Activated CD8-positive, alpha-beta memory T cell treated with anti-CD3 and anti-CD28 coated beads, Interleukin-2, amount 10 ng/mL, durations not matched to agents 7 days and 5 days (primary cell): Measurements from ENCODE around the gene CHRM5. TPM values are rescaled to one million over a fixed set of nuclear protein-coding genes. Genes with fewer than 3 reads are reported as not detected.

Source experiments
- ATAC-seq: fragments of 150-1000 bp; cut with Tn5 transposase; one replicate; pipeline ENCODE4 v1.10.0; 2021; ENCODE audit warnings: moderate library complexity
- CTCF ChIA-PET: fragments of 350-600 bp; sonication (Branson Sonifier 250); formaldehyde crosslinking; loops from one replicate; lab custom pipeline; 2021; ENCODE audit warnings: antibody characterized with exemption; lab: Charles Lee
- DNase-seq: peaks from one replicate; pipeline ENCODE4 v3.0.0-alpha.2; 2020
- H3K27ac Mint-ChIP-seq: one replicate; pipeline ENCODE4 v1.8.0; 2021; ENCODE audit warnings: mild to moderate bottlenecking, mixed read lengths
- H3K27me3 Mint-ChIP-seq: one replicate; pipeline ENCODE4 v1.8.0; 2021; ENCODE audit warnings: mixed read lengths
- H3K36me3 Mint-ChIP-seq: one replicate; pipeline ENCODE4 v1.8.0; 2021; ENCODE audit warnings: mild to moderate bottlenecking, mixed read lengths
- H3K4me1 Mint-ChIP-seq: one replicate; pipeline ENCODE4 v1.8.0; 2021; ENCODE audit warnings: mixed read lengths
- H3K4me3 Mint-ChIP-seq: one replicate; pipeline ENCODE4 v1.8.0; 2021; ENCODE audit warnings: mild to moderate bottlenecking, moderate library complexity, mixed read lengths
- H3K9me3 Mint-ChIP-seq: one replicate; pipeline ENCODE4 v1.8.0; 2022; ENCODE audit warnings: low read depth, mixed read lengths
- total RNA-seq, 2 experiments: library from RNA; stranded (reverse); gene quantifications; one replicate each; pipeline ENCODE4 v1.2.3, GENCODE V29; 2021

Gene CHRM5
- total RNA-seq, 2 experiments from 2014 or later: not detected

DNA sequence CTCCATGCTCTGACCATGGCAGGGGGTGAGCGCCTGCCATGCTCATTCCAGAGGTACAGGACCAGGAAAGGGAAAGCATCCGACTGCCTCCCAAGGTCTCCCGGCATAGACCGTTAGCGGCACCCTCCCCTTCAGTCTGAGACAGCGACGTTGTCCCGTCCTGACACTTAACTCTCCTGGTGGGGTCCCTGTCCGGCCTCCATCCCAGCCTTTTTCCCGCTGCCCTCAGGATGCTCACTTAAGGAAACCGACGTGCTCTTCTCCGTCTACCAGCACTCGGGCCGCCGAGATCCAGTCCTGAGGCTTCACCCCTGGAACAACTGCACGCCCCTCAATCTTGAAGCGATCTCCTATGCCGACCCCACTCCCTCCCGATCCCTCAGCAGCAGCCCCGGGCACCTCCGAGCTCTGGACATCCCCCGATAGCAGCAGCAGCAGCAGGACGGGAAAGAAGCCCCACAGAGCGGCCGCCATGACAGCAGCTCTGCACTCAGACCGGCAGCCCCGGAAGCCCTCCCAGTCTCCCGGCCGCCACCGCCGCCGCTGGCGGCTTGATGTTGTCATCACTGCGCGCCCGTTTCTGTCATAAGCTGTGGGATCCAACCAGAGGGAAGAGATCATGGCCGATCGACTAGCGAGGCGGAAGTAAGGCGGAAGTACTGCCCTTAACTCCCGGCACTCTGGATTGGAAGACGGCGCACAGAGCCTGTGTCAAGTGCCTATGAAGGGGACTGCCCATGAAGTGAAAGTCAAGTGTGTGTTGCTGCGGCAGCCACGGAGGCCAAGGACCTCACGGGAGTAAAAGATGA lies 133.3 kb downstream of the CHRM5 start, which contains the start of the genes EMC7 and PGBD4:
Gene EMC7, minus strand, starts transcription at position 497 of the 809 bp plus-strand sequence. Its CDS starts 23 bp downstream, at position 474.
Gene PGBD4, plus strand, starts transcription at position 718 of the 809 bp plus-strand sequence. CDS start 449 bp downstream, outside the sequence.
- ATAC-seq: peak; percentile 99
- H3K9me3 Mint-ChIP-seq: peaks cover 5% of the 10 kb centered on the region

DNA sequence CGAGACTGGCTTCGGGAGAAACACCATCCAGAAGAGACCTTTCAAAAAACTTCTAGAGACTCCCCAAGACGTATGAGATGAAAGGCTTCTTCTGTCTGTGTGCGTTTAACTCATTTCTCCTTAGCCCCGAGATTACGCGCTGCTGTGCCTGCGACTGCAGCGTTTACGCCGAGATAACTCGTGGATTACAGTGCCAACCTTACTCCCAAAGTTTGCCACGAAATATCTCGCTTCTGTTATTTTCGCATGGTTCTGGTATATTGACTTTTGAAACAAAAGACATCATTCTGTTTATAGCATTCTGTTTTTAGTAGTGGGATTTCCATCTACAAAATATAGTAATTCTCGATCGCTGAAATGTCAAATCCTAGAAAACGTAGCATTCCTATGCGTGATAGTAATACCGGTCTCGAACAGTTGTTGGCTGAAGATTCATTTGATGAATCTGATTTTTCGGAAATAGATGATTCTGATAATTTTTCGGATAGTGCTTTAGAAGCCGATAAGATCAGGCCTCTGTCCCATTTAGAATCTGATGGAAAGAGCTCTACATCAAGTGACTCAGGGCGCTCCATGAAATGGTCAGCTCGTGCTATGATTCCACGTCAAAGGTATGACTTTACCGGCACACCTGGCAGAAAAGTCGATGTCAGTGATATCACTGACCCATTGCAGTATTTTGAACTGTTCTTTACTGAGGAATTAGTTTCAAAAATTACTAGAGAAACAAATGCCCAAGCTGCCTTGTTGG lies 134.1 kb downstream of the CHRM5 start:
- Mint-ChIP-seq H3K27me3 (no peaks in the 10 kb centered on the region), H3K4me1 (peaks cover 38% of the 10 kb centered on the region), H3K9me3 (peaks cover 5% of the 10 kb centered on the region), H3K27ac (peak overlapping the region; percentile 100), H3K36me3 (peaks cover 26% of the 10 kb centered on the region), H3K4me3 (peak overlapping the region; percentile 100)
- CTCF ChIA-PET: interaction anchor here (0.6 to 2.9 kb wide), 8 partner anchors 8 to 485 kb away, joined by 3 to 12 read pairs (median 4); partner anchors contain the start of gene KATNBL1
- no peak for ATAC-seq
- no peak for DNase-seq

More for the DNA sequence above, 133.3 kb downstream of the CHRM5 start, which contains the start of the genes EMC7 and PGBD4:
- H3K36me3 Mint-ChIP-seq: peaks cover 26% of the 10 kb centered on the region
- peaks cover 39% of the 10 kb centered on the region for H3K4me1 Mint-ChIP-seq
- H3K27ac Mint-ChIP-seq: peak within 1 kb of the TSS; percentile 100
- CTCF ChIA-PET: interaction anchor here (0.7 to 2.9 kb wide), 6 partner anchors 8 to 486 kb away, joined by 3 to 12 read pairs (median 3); partner anchors contain the start of gene KATNBL1
- H3K4me3 Mint-ChIP-seq: peak within 1 kb of the TSS; percentile 100
- peak; percentile 99 for DNase-seq
- no peaks in the 10 kb centered on the region for H3K27me3 Mint-ChIP-seq

DNA sequence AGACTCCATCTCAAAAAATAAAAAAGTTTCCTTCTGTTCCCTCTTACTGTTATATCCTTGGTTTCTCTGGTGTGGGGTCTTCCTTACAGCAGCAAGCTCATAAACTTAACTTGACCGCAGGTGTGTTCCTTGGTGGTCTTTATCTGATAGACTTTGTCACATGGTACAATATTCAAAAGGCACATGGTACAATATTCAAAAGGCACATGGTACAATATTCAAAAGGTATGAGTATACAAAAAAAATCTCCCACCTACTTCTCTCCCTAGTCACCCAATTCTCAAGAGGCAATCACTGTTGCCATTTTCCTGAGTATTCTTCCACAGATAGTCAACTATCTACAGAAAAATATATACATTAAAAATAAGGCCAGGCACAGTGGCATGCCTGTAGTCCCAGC lies 138.1 kb downstream of the CHRM5 start:
- DNase-seq (no peak), ATAC-seq (no peak)
- Mint-ChIP-seq H3K9me3 (peaks cover 5% of the 10 kb centered on the region), H3K27ac (no peak overlapping the region), H3K4me3 (no peak overlapping the region), H3K27me3 (no peaks in the 10 kb centered on the region), H3K36me3 (peaks cover 23% of the 10 kb centered on the region), H3K4me1 (peaks cover 21% of the 10 kb centered on the region)
- CTCF ChIA-PET: interaction anchor here (1.0 kb wide), 1 partner anchor 44 kb away, joined by 3 read pairs; no protein-coding TSS in a partner anchor

GRCh38 chr15:34107315-34107714 lies 139.0 kb downstream of the CHRM5 start:
- Mint-ChIP-seq H3K9me3 (peaks cover 5% of the 10 kb centered on the region), H3K27ac (no peak overlapping the region), H3K36me3 (peaks cover 18% of the 10 kb centered on the region), H3K4me1 (peaks cover 19% of the 10 kb centered on the region), H3K27me3 (no peaks in the 10 kb centered on the region), H3K4me3 (no peak overlapping the region)
- CTCF ChIA-PET: interaction anchor here (1.0 to 3.8 kb wide), 3 partner anchors 45 to 260 kb away, joined by 3 to 28 read pairs (median 7); partner anchors contain the start of genes KATNBL1 and LPCAT4
- no peak for DNase-seq
- no peak for ATAC-seq

- no peaks in the 10 kb centered on the region for H3K9me3 Mint-ChIP-seq
- no peak overlapping the region for H3K27ac Mint-ChIP-seq
- H3K4me3 Mint-ChIP-seq: no peak overlapping the region
- H3K4me1 Mint-ChIP-seq: peaks cover 3% of the 10 kb centered on the region
- CTCF ChIA-PET: interaction anchor here (0.6 to 3.8 kb wide), 16 partner anchors 9 to 478 kb away, joined by 3 to 28 read pairs (median 4); partner anchors contain the start of genes EMC7, KATNBL1, LPCAT4 and PGBD4
- H3K27me3 Mint-ChIP-seq: peaks cover 3% of the 10 kb centered on the region
- DNase-seq (no peak), ATAC-seq (peak; percentile 58)
- peaks cover 3% of the 10 kb centered on the region for H3K36me3 Mint-ChIP-seq
These were observed 141.7 kb downstream of the CHRM5 start for GRCh38 chr15:34109797-34110663.

- H3K27me3 Mint-ChIP-seq: peaks cover 3% of the 10 kb centered on the region
- ATAC-seq (no peak), DNase-seq (no peak)
- no peaks in the 10 kb centered on the region for H3K36me3 Mint-ChIP-seq
- H3K4me1 Mint-ChIP-seq: peaks cover 2% of the 10 kb centered on the region
- H3K27ac Mint-ChIP-seq: no peak overlapping the region
- H3K4me3 Mint-ChIP-seq: no peak overlapping the region
- H3K9me3 Mint-ChIP-seq: no peaks in the 10 kb centered on the region
- CTCF ChIA-PET: interaction anchor here (3.3 kb wide), 1 partner anchor 98 kb away, joined by 19 read pairs; the partner anchor contains the start of gene KATNBL1
These were observed 143.2 kb downstream of the CHRM5 start for GRCh38 chr15:34111488-34111887.

DNA sequence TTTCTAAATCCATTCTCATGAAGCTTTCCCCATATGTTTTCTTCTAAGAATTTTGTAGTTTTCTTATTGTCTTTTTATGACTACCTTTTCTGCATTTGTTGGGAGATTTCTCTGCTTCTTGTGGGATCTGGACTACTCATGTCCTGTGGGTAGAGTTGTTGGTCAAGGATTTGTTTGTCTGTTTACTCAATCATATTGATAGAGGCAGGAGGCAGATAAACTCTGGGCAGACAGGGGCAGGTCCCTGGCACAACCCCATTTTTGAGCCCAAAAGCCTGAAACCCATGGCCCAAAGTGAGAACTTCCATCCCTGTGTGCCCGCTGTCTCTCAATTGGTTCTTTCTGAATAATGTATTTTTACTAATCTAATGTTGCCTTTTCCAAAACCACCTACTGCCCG lies 145.9 kb downstream of the CHRM5 start:
- ATAC-seq (no peak), DNase-seq (no peak)
- Mint-ChIP-seq H3K4me3 (no peak overlapping the region), H3K27ac (no peak overlapping the region), H3K27me3 (peaks cover 8% of the 10 kb centered on the region), H3K36me3 (no peaks in the 10 kb centered on the region), H3K9me3 (no peaks in the 10 kb centered on the region), H3K4me1 (peaks cover 2% of the 10 kb centered on the region)
- CTCF ChIA-PET: interaction anchor here (1.6 to 3.3 kb wide), 2 partner anchors 95 to 97 kb away, joined by 4 to 19 read pairs; partner anchors contain the start of gene KATNBL1

GRCh38 chr15:34114739-34115138 lies 146.4 kb downstream of the CHRM5 start:
- no peaks in the 10 kb centered on the region for H3K36me3 Mint-ChIP-seq

GRCh38 chr15:34116620-34117019 lies 148.3 kb downstream of the CHRM5 start:
- Mint-ChIP-seq H3K27me3 (peaks cover 13% of the 10 kb centered on the region), H3K27ac (no peak overlapping the region), H3K4me3 (no peak overlapping the region), H3K36me3 (no peaks in the 10 kb centered on the region), H3K9me3 (no peaks in the 10 kb centered on the region), H3K4me1 (no peaks in the 10 kb centered on the region)
- DNase-seq: no peak
- CTCF ChIA-PET: interaction anchor here (1.1 kb wide), 1 partner anchor 64 kb away, joined by 3 read pairs; no protein-coding TSS in a partner anchor
- no peak for ATAC-seq

More at GRCh38 chr15:34114739-34115138, 146.4 kb downstream of the CHRM5 start:
- H3K4me1 Mint-ChIP-seq: peaks cover 2% of the 10 kb centered on the region
- H3K27ac Mint-ChIP-seq: no peak overlapping the region
- CTCF ChIA-PET: interaction anchor here (1.6 kb wide), 1 partner anchor 96 kb away, joined by 4 read pairs; no protein-coding TSS in a partner anchor
- ATAC-seq (no peak), DNase-seq (no peak)
- H3K27me3 Mint-ChIP-seq: peaks cover 8% of the 10 kb centered on the region
- no peaks in the 10 kb centered on the region for H3K9me3 Mint-ChIP-seq
- H3K4me3 Mint-ChIP-seq: no peak overlapping the region

Other genes starting within 250 kb of the CHRM5 start
- 10 to 100 TPM in 1 of 2 experiments, 1 to 10 TPM in 1; 8.9 to 11.8 TPM for gene AVEN, start 70.7 kb downstream of the CHRM5 start, total RNA-seq
- 10 to 100 TPM; 66.2 to 76.5 TPM for gene EMC7, start 133.4 kb downstream of the CHRM5 start, total RNA-seq
- 1 to 10 TPM; 3.8 to 5.2 TPM for gene PGBD4, start 133.6 kb downstream of the CHRM5 start, total RNA-seq
- gene KATNBL1, start 241.6 kb downstream of the CHRM5 start, total RNA-seq: 10 to 100 TPM; 41.5 to 56.5 TPM